Keratinocyte (primary cell): ENCODE measurements around the gene NT5DC3.

Experiments used
- EZH2 ChIP-seq: IDR thresholded peaks from one replicate; pipeline ENCODE4 v1.6.1; 2012; ENCODE audit warnings: inconsistent platforms, mild to moderate bottlenecking, low read length, moderate library complexity
- TF ChIP-seq, protein P1 (sequence below), 3 experiments: IDR thresholded peaks in 1 of 3; conservative IDR thresholded peaks in 1 of 3; optimal IDR thresholded peaks in 1 of 3; 2 replicates in 2 of 3; 3 replicates in 1 of 3; pipeline versions ENCODE3 to v1.5.1; 2011; ENCODE audit warnings: low read length in 3 of 3, mild to moderate bottlenecking in 3 of 3, moderate library complexity in 2 of 3, control low read depth in 1 of 3, inconsistent platforms in 1 of 3; ENCODE audit not compliant: insufficient read depth in 2 of 3; ENCODE audit errors: extremely low read depth in 1 of 3

DNA sequence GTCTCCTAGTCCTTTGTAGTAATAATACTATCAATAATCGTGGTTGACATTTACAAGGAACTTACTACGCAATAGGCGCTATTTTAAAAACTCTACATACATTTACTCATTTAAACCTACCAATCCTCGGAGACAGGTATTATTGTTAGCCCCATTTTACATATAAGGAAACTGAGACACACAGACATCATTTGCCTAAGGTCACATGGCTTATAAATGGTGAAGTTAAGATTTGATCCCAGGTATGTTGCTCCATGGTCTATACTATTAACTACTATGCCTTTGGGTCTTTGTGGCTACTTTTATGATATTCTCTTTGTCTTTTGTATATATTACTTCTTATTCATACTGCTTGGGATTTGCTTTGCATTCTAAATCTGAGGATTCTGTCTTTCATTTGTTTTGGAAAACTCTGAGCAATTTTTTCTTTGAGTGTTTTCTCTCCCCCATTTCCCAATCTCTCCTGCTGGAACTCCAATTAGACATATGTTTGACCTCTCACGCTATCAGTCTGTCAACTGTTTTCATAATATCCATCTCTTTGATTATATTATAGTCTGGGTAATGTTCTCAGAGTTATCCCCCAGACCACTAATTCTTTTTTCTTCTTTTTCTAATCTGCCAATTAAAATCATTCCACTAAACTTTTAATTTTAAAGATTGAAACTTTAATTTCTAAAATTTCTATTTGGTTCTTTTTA lies 10.9 kb downstream of the NT5DC3 start:
- TF ChIP-seq, protein P1, sequence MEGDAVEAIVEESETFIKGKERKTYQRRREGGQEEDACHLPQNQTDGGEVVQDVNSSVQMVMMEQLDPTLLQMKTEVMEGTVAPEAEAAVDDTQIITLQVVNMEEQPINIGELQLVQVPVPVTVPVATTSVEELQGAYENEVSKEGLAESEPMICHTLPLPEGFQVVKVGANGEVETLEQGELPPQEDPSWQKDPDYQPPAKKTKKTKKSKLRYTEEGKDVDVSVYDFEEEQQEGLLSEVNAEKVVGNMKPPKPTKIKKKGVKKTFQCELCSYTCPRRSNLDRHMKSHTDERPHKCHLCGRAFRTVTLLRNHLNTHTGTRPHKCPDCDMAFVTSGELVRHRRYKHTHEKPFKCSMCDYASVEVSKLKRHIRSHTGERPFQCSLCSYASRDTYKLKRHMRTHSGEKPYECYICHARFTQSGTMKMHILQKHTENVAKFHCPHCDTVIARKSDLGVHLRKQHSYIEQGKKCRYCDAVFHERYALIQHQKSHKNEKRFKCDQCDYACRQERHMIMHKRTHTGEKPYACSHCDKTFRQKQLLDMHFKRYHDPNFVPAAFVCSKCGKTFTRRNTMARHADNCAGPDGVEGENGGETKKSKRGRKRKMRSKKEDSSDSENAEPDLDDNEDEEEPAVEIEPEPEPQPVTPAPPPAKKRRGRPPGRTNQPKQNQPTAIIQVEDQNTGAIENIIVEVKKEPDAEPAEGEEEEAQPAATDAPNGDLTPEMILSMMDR (optimal IDR thresholded peaks at IDR 0.05 in 1 of 3, IDR thresholded peaks at IDR 0.05 in 1 of 3, conservative IDR thresholded peaks at IDR 0.05 in 1 of 3; ENCODE audit: extremely low read depth in 1 of 3, insufficient read depth in 2 of 3, low read length in 3 of 3) = no peak
- TF ChIP-seq EZH2 = no peak
